Measurements from ENCODE around the gene POC1B. TPM values are rescaled to one million over a fixed set of nuclear protein-coding genes. Genes with fewer than 3 reads are reported as not detected.

Gene POC1B
- polyA plus RNA-seq, 1 donor from 2014 or later, result 10.0 TPM

- H3K4me2 ChIP-seq (ENCODE audit: low read length), result no peak overlapping the region
- H3K36me3 ChIP-seq (ENCODE audit: insufficient read depth, low read length), result no peaks in the 10 kb centered on the region
- H3K9me2 ChIP-seq (ENCODE audit: insufficient read depth, low read length), result no peaks in the 10 kb centered on the region
- H3K79me2 ChIP-seq (replicated peaks; ENCODE audit: insufficient read depth, low read length), result no peaks in the 10 kb centered on the region
- H3K9me3 ChIP-seq (ENCODE audit: low read length), result no peaks in the 10 kb centered on the region
- no peaks in the 10 kb centered on the region for H4K20me1 ChIP-seq (ENCODE audit: insufficient read depth)
- no peak overlapping the region for H3K9ac ChIP-seq (ENCODE audit: low read length)
- H3K27me3 ChIP-seq (ENCODE audit: insufficient read depth, low read depth, low read length), result no peaks in the 10 kb centered on the region
- H3F3A ChIP-seq (ENCODE audit: insufficient read depth, low read length, poor library complexity, severe bottlenecking), result no peaks in the 10 kb centered on the region
- H3K27ac ChIP-seq (ENCODE audit: low read length), result no peak overlapping the region
- TF ChIP-seq EZH2 (IDR thresholded peaks at IDR 0.05; ENCODE audit: borderline replicate concordance, insufficient read depth, low read length, poor library complexity, severe bottlenecking) (no peak), POLR2AphosphoS5 (IDR thresholded peaks at IDR 0.05) (no peak), MXI1 (conservative IDR thresholded peaks at IDR 0.05; ENCODE audit: poor library complexity, severe bottlenecking) (no peak)
- TF ChIP-seq, protein P1, sequence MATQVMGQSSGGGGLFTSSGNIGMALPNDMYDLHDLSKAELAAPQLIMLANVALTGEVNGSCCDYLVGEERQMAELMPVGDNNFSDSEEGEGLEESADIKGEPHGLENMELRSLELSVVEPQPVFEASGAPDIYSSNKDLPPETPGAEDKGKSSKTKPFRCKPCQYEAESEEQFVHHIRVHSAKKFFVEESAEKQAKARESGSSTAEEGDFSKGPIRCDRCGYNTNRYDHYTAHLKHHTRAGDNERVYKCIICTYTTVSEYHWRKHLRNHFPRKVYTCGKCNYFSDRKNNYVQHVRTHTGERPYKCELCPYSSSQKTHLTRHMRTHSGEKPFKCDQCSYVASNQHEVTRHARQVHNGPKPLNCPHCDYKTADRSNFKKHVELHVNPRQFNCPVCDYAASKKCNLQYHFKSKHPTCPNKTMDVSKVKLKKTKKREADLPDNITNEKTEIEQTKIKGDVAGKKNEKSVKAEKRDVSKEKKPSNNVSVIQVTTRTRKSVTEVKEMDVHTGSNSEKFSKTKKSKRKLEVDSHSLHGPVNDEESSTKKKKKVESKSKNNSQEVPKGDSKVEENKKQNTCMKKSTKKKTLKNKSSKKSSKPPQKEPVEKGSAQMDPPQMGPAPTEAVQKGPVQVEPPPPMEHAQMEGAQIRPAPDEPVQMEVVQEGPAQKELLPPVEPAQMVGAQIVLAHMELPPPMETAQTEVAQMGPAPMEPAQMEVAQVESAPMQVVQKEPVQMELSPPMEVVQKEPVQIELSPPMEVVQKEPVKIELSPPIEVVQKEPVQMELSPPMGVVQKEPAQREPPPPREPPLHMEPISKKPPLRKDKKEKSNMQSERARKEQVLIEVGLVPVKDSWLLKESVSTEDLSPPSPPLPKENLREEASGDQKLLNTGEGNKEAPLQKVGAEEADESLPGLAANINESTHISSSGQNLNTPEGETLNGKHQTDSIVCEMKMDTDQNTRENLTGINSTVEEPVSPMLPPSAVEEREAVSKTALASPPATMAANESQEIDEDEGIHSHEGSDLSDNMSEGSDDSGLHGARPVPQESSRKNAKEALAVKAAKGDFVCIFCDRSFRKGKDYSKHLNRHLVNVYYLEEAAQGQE (IDR thresholded peaks at IDR 0.05; ENCODE audit: borderline replicate concordance), result no peak
- H2AFZ ChIP-seq (ENCODE audit: low read depth, low read length), result no peak overlapping the region
- no peak overlapping the region for H3K4me3 ChIP-seq (ENCODE audit: low read length)
Observed at GRCh38 chr12:89436062-89436461, 89.8 kb downstream of the POC1B start.

GRCh38 chr12:89433634-89434033 lies 92.2 kb downstream of the POC1B start:
- Histone ChIP-seq H3K79me2 (replicated peaks; ENCODE audit: insufficient read depth, low read length) (no peaks in the 10 kb centered on the region), H2AFZ (ENCODE audit: low read depth, low read length) (no peak overlapping the region), H3F3A (ENCODE audit: insufficient read depth, low read length, poor library complexity, severe bottlenecking) (no peaks in the 10 kb centered on the region), H4K20me1 (ENCODE audit: insufficient read depth) (no peaks in the 10 kb centered on the region), H3K4me2 (ENCODE audit: low read length) (no peak overlapping the region), H3K4me3 (ENCODE audit: low read length) (no peak overlapping the region), H3K9ac (ENCODE audit: low read length) (no peak overlapping the region), H3K9me2 (ENCODE audit: insufficient read depth, low read length) (no peaks in the 10 kb centered on the region), H3K9me3 (ENCODE audit: low read length) (no peaks in the 10 kb centered on the region), H3K36me3 (ENCODE audit: insufficient read depth, low read length) (no peaks in the 10 kb centered on the region), H3K27me3 (ENCODE audit: insufficient read depth, low read depth, low read length) (no peaks in the 10 kb centered on the region), H3K27ac (ENCODE audit: low read length) (no peak overlapping the region)
- TF ChIP-seq, protein P2, sequence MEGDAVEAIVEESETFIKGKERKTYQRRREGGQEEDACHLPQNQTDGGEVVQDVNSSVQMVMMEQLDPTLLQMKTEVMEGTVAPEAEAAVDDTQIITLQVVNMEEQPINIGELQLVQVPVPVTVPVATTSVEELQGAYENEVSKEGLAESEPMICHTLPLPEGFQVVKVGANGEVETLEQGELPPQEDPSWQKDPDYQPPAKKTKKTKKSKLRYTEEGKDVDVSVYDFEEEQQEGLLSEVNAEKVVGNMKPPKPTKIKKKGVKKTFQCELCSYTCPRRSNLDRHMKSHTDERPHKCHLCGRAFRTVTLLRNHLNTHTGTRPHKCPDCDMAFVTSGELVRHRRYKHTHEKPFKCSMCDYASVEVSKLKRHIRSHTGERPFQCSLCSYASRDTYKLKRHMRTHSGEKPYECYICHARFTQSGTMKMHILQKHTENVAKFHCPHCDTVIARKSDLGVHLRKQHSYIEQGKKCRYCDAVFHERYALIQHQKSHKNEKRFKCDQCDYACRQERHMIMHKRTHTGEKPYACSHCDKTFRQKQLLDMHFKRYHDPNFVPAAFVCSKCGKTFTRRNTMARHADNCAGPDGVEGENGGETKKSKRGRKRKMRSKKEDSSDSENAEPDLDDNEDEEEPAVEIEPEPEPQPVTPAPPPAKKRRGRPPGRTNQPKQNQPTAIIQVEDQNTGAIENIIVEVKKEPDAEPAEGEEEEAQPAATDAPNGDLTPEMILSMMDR (IDR thresholded peaks at IDR 0.05; ENCODE audit: poor library complexity, severe bottlenecking), result no peak
- TF ChIP-seq, protein P1 (IDR thresholded peaks at IDR 0.05; ENCODE audit: borderline replicate concordance), result no peak
- no peak for TF ChIP-seq RAD21 (conservative IDR thresholded peaks at IDR 0.05)
- no peak for TF ChIP-seq EZH2 (IDR thresholded peaks at IDR 0.05; ENCODE audit: borderline replicate concordance, insufficient read depth, low read length, poor library complexity, severe bottlenecking)
- TF ChIP-seq POLR2AphosphoS5 (IDR thresholded peaks at IDR 0.05), result no peak
- no peak for TF ChIP-seq MXI1 (conservative IDR thresholded peaks at IDR 0.05; ENCODE audit: poor library complexity, severe bottlenecking)
- no peak for TF ChIP-seq TAF1 (IDR thresholded peaks at IDR 0.05; ENCODE audit: low read depth)
- TF ChIP-seq EP300 (conservative IDR thresholded peaks at IDR 0.05; ENCODE audit: poor library complexity, severe bottlenecking), result no peak
- TF ChIP-seq SMC3 (conservative IDR thresholded peaks at IDR 0.05; ENCODE audit: poor library complexity), result no peak

Data from neural cell (in vitro differentiated cells).